DOHH2 (cell line): ENCODE results near the gene SDC1.

Source experiments
- EZH2phosphoT487 ChIP-seq: fragments of 200-600 bp; sonication (generic); IDR thresholded peaks from 2 replicates; pipeline ENCODE4 v1.6.1; 2017; ENCODE audit warnings: borderline replicate concordance, mild to moderate bottlenecking, antibody characterized with exemption, low read length, moderate library complexity, mixed read lengths
- TF ChIP-seq, protein P1 (sequence below): fragments of 200-600 bp; sonication (generic); IDR thresholded peaks from one replicate; pipeline ENCODE4 v1.5.1; 2014; ENCODE audit warnings: antibody characterized with exemption, mild to moderate bottlenecking, low read depth, low read length; ENCODE audit not compliant: poor library complexity, severe bottlenecking

DNA sequence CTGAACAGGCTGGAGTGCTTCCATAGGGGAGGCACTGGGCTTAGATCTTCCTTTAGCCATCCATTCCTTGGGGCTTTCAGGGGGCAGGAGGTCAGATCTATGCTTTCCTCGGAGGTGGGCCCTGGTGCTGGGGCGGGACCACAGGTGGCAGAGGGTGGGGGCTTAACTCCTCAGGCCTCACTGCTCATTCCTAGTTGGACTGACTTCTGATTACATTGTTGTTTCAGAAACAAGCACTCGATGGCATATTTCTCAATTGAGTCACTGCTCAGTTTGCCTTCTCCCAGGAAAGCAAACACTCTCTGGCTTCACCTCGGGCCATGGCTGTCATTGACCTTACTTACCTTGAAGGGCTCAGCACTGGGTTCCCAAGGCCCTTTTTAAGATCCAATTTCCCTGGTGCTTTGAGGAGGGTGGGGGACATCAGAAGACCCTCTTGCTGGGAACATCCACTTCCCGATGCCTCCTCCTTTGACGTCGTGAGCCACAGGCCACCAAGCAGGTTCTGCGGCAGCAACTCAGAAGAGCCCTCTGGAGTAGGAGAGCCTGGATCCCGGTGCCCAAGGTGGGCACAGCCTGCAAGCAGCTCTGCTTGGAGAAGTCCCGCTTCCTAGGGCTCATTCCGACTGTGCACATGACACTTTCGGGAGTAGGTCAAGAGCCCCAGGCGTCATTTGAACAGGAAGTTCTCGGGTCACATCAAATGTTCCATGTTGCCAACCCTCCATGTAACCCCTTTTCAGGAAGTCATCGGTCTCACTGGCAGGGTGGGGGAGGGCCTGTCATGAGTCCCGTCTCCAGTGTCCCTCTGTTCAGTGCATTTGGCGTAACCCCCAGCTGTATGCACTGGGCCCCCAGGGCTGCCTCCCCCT, 40.6 kb downstream of the SDC1 start:
- TF ChIP-seq, protein P1, sequence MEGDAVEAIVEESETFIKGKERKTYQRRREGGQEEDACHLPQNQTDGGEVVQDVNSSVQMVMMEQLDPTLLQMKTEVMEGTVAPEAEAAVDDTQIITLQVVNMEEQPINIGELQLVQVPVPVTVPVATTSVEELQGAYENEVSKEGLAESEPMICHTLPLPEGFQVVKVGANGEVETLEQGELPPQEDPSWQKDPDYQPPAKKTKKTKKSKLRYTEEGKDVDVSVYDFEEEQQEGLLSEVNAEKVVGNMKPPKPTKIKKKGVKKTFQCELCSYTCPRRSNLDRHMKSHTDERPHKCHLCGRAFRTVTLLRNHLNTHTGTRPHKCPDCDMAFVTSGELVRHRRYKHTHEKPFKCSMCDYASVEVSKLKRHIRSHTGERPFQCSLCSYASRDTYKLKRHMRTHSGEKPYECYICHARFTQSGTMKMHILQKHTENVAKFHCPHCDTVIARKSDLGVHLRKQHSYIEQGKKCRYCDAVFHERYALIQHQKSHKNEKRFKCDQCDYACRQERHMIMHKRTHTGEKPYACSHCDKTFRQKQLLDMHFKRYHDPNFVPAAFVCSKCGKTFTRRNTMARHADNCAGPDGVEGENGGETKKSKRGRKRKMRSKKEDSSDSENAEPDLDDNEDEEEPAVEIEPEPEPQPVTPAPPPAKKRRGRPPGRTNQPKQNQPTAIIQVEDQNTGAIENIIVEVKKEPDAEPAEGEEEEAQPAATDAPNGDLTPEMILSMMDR, result no peak
- TF ChIP-seq EZH2phosphoT487, result no peak
